ENCODE measurements around the gene ST6GALNAC6.

GRCh38 chr9:127876764-127877562 lies 22.4 kb downstream of the ST6GALNAC6 start:
- no peak for TF ChIP-seq GATA2 (IDR thresholded peaks at IDR 0.05; ENCODE audit: low read depth, low read length)
- no peak for TF ChIP-seq GATA3 (IDR thresholded peaks at IDR 0.05; ENCODE audit: low read depth, low read length)
